ENCODE data around the gene MPDU1.

Gene MPDU1

GRCh38 chr17:7583253-7584109 lies at the start of gene MPDU1:
MPDU1 (plus strand) TSS chr17:7583852; CDS start chr17:7583863, 11 bp downstream.
- DNase-seq: peak; percentile 95

GRCh38 chr17:7538050-7538449 lies 45.6 kb upstream of the MPDU1 start:
- no peak for DNase-seq

GRCh38 chr17:7538891-7539545 lies 44.6 kb upstream of the MPDU1 start:
- DNase-seq: no peak

GRCh38 chr17:7541074-7541621 lies 42.5 kb upstream of the MPDU1 start:
- no peak for DNase-seq

GRCh38 chr17:7544911-7545310 lies 38.7 kb upstream of the MPDU1 start:
- no peak for DNase-seq

GRCh38 chr17:7548585-7549400 lies 34.9 kb upstream of the MPDU1 start, which contains the start of gene TNFSF12:
TNFSF12 (plus strand) TSS chr17:7549058; CDS start chr17:7549154, 96 bp downstream.
- no peak for DNase-seq

GRCh38 chr17:7549401-7550055 lies 34.1 kb upstream of the MPDU1 start:
- no peak for DNase-seq

GRCh38 chr17:7550344-7550743 lies 33.3 kb upstream of the MPDU1 start:
- DNase-seq: no peak

- no peak for DNase-seq
These were observed 32.3 kb upstream of the MPDU1 start for GRCh38 chr17:7551396-7551795.

GRCh38 chr17:7552621-7553051 lies 31.0 kb upstream of the MPDU1 start:
- DNase-seq: no peak

GRCh38 chr17:7553356-7553755 lies 30.3 kb upstream of the MPDU1 start:
- DNase-seq: no peak

GRCh38 chr17:7555320-7555948 lies 28.2 kb upstream of the MPDU1 start:
- no peak for DNase-seq

GRCh38 chr17:7556627-7557026 lies 27.0 kb upstream of the MPDU1 start:
- no peak for DNase-seq

GRCh38 chr17:7557147-7557764 lies 26.4 kb upstream of the MPDU1 start:
- DNase-seq: no peak

- DNase-seq: no peak
These were observed 25.7 kb upstream of the MPDU1 start for GRCh38 chr17:7557775-7558543.

- DNase-seq: no peak
These were observed 24.9 kb upstream of the MPDU1 start, which contains the start of gene TNFSF13 for GRCh38 chr17:7558544-7559319. TNFSF13 (plus strand) TSS chr17:7558750; CDS start chr17:7559040, 290 bp downstream.

GRCh38 chr17:7559320-7560171 lies 24.1 kb upstream of the MPDU1 start:
- no peak for DNase-seq

- DNase-seq: no peak
These were observed 23.3 kb upstream of the MPDU1 start for GRCh38 chr17:7560172-7561027.
